ENCODE measurements around the gene SLC6A17. TPM values are rescaled to one million over a fixed set of nuclear protein-coding genes. Genes with fewer than 3 reads are reported as not detected.

The SLC6A17 gene
- total RNA-seq, 1 donor from 2014 or later = not detected

DNA sequence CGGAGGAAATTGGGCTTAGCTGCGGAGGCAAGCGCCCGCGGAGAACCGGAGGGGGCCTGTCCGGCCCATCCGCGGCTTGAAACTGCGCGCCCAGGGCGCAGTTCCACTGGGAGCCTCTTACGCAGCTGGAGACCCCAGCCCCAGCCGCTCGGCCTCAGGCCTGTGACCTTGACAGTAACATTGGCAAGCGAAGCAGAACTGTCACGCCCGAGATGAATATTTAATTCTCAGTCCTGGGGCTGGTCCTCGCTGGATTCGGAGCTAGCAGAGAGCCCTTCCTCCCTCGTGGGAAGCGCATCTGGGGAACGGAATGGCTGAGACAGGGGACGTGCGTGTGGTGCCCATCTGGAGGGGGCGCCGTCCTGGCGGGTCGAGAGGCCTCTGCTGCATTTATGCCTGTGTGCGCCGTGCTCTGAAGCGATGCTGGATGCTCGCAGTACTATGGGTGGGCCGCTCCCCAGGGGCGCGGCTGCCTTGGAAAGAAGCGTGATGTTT, 928 bp downstream of the SLC6A17 start:
- H3K27me3 ChIP-seq (ENCODE audit: low read depth) = peaks cover 86% of the 10 kb centered on the region
- no peaks in the 10 kb centered on the region for H3K36me3 ChIP-seq
- ATAC-seq (no peak), DNase-seq (no peak)
- intact Hi-C loops (cut with DNase I) = no loop called here
- H3K4me1 ChIP-seq = no peaks in the 10 kb centered on the region
- TF ChIP-seq, protein P1, sequence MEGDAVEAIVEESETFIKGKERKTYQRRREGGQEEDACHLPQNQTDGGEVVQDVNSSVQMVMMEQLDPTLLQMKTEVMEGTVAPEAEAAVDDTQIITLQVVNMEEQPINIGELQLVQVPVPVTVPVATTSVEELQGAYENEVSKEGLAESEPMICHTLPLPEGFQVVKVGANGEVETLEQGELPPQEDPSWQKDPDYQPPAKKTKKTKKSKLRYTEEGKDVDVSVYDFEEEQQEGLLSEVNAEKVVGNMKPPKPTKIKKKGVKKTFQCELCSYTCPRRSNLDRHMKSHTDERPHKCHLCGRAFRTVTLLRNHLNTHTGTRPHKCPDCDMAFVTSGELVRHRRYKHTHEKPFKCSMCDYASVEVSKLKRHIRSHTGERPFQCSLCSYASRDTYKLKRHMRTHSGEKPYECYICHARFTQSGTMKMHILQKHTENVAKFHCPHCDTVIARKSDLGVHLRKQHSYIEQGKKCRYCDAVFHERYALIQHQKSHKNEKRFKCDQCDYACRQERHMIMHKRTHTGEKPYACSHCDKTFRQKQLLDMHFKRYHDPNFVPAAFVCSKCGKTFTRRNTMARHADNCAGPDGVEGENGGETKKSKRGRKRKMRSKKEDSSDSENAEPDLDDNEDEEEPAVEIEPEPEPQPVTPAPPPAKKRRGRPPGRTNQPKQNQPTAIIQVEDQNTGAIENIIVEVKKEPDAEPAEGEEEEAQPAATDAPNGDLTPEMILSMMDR (IDR thresholded peaks at IDR 0.05) = no peak
- H3K27ac ChIP-seq = no peak overlapping the region
- no peaks in the 10 kb centered on the region for H3K9me3 ChIP-seq
- no peak overlapping the region for H3K4me3 ChIP-seq

DNA sequence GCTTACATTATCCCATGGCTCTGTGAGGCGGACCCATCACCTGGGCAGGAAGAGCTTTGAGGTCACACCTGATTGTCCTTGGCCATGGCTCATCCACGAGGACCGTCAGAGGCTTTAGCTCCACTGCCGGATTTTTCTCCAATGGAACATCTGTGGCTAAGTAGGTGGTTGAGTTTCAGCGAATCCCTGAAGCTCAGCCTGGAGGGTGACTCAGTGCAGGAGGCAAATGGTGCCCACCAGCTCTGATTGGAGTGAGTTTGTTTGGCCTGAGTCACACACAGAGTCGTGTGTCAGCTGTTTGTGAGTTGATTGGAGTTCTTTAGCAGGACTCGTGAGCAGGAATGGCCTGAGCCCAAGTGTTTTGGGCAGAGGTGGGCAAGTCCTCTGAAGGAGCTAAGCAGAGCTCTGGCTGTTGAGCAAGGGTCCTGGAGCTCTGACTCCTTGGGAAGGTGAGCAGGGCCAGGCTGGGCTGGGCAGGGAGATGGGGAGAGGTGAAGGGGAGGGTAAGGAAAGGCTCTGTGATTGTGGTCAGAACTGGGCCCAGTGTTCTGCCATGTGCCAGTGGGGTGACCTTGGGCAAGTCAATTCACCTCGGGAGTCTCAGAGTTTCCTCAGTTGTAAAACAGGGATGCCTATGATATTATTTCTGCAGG, 2.0 kb downstream of the SLC6A17 start:
- Histone ChIP-seq H3K36me3 (no peaks in the 10 kb centered on the region), H3K27ac (no peak overlapping the region)
- TF ChIP-seq, protein P1 (IDR thresholded peaks at IDR 0.05) = no peak

DNA sequence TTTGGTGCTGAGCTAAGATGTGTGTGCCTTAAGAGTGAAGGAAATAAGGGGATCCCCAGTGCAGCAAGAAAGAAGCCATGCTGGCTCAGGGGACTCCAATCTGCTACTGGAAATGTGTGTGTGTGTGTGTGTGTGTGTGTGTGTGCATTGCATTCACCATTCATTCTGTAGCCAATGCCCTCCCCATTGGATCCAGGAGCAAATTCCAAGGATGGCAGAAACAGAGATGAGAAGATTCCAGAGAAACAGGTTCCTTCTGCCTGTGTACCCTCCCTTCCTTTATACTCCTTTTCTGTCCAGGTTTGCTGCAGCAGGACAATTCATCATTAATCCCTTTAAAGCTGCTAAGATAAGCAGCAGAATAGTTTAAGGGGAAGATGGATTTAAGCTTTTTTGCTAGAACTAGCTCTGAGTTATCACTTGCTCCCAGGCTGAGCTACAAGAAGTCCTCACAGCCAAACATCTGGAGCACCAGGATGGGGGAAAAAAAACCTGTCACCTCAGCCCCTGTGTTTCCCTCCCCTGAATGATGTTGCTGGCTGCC, 3.2 kb downstream of the SLC6A17 start:
- Histone ChIP-seq H3K4me1 (no peaks in the 10 kb centered on the region), H3K27ac (no peak overlapping the region), H3K4me3 (no peak overlapping the region), H3K27me3 (ENCODE audit: low read depth) (peaks cover 80% of the 10 kb centered on the region), H3K9me3 (no peaks in the 10 kb centered on the region), H3K36me3 (no peaks in the 10 kb centered on the region)
- TF ChIP-seq, protein P1 (IDR thresholded peaks at IDR 0.05) = no peak
- ATAC-seq (no peak), DNase-seq (no peak)
- intact Hi-C loops (cut with DNase I) = no loop called here

More for the DNA sequence above, 2.0 kb downstream of the SLC6A17 start:
- intact Hi-C loops (cut with DNase I) = no loop called here
- H3K4me1 ChIP-seq = no peaks in the 10 kb centered on the region
- ATAC-seq (no peak), DNase-seq (no peak)
- no peaks in the 10 kb centered on the region for H3K9me3 ChIP-seq
- H3K27me3 ChIP-seq (ENCODE audit: low read depth) = peaks cover 84% of the 10 kb centered on the region
- H3K4me3 ChIP-seq = no peak overlapping the region

DNA sequence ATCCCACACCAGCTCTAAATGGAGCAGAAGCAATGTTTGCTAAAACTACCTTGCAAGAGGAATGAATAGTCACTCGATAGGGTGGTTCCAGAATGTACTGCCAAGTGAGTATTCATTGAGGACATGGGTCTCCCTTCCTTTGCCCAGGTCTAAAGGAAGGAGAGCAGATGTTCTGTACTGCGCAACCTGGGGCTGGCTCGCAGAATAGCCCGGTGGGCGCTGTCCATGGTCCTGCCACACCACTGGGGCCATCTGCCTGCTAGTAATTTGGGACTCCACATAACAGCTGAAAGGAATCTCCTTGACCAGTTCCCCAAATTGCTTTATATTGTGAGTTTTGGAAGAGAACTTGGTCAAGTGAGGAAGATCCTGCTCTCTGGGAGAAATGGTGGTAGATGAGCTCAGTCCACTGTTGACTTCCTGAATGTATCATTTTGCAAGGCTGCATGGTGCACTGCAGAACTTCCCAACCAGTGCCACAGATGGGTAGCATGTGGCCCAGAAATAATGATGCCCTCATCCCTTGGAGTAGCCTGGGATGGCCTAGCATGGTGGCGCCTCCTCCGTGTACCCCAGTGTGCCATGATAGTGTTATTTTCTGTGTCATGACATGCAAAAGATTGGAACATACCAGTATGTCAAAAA, 5.7 kb downstream of the SLC6A17 start:
- intact Hi-C loops (cut with DNase I) = no loop called here
- H3K4me1 ChIP-seq = no peaks in the 10 kb centered on the region
- H3K9me3 ChIP-seq = no peaks in the 10 kb centered on the region
- DNase-seq = peak; percentile 60
- no peak overlapping the region for H3K4me3 ChIP-seq
- no peaks in the 10 kb centered on the region for H3K36me3 ChIP-seq
- H3K27me3 ChIP-seq (ENCODE audit: low read depth) = peaks cover 62% of the 10 kb centered on the region
- TF ChIP-seq, protein P1 (IDR thresholded peaks at IDR 0.05) = no peak
- ATAC-seq = peak; percentile 71 to 81
- H3K27ac ChIP-seq = no peak overlapping the region

DNA sequence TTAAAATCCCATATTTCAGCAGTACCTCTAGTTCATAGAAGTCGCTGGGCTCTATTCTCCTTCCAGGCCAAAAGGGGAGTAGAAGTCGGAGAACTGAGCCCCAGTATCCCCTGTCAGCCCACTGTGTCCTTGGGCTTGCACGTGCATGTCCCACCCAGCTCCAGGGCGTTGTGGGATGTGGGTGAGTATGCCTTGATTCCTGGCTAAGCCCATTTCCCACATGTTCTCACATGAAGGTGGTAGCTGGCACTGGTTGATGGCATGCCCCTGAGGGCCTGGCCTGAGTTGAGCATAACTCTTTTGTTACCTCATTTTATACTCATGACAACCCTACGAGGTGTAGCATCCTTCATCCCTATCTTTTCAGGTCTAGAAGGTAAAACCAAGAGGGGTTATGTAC, 8.0 kb downstream of the SLC6A17 start:
- Histone ChIP-seq H3K27me3 (ENCODE audit: low read depth) (peaks cover 40% of the 10 kb centered on the region), H3K4me1 (no peaks in the 10 kb centered on the region), H3K27ac (no peak overlapping the region), H3K36me3 (no peaks in the 10 kb centered on the region), H3K4me3 (no peak overlapping the region), H3K9me3 (no peaks in the 10 kb centered on the region)
- DNase-seq = no peak
- ATAC-seq = no peak
- intact Hi-C loops (cut with DNase I) = no loop called here
- TF ChIP-seq, protein P1 (IDR thresholded peaks at IDR 0.05) = no peak
